ENCODE data around the gene HDAC7. TPM values are rescaled to one million over a fixed set of nuclear protein-coding genes. Genes with fewer than 3 reads are reported as not detected.

The HDAC7 gene
- 100 to 1,000 TPM; 141 to 235 (median 147) TPM for total RNA-seq
- 41.1 TPM for total RNA-seq (2013)

- H3K4me1 ChIP-seq (ENCODE audit: control insufficient read depth, insufficient read depth, low read length): peaks cover 67% of the 10 kb centered on the region
- H3K27me3 Mint-ChIP-seq (ENCODE audit: low read depth in 2 of 2): no peaks in the 10 kb centered on the region
- DNase-seq (peak; percentile 51 to 84), ATAC-seq (peak; percentile 55 to 76 (median 69))
- no peaks in the 10 kb centered on the region for H3K27me3 ChIP-seq (ENCODE audit: control insufficient read depth, insufficient read depth, low read length)
- H3K36me3 Mint-ChIP-seq: no peaks in the 10 kb centered on the region
- H3K4me3 ChIP-seq (ENCODE audit: low read length): peak within 1 kb of the TSS; percentile 77
- peaks cover 1% of the 10 kb centered on the region for H3K36me3 ChIP-seq (ENCODE audit: control insufficient read depth, insufficient read depth, low read length)
- intact Hi-C loops (cut with micrococcal nuclease): loop anchor here (2.0 to 10.0 kb wide), 3 partner anchors 17 to 605 kb away; no protein-coding TSS in a partner anchor
- peak within 1 kb of the TSS; percentile 97 for H3K4me3 Mint-ChIP-seq
- H3K27ac ChIP-seq (ENCODE audit: low read length): peak within 1 kb of the TSS; percentile 86
- H3K9me3 Mint-ChIP-seq: no peaks in the 10 kb centered on the region
- TF ChIP-seq CTCF (IDR thresholded peaks at IDR 0.05): no peak
- under 1% methylated on average over 57 of the region's 58 CpGs for WGBS (ENCODE audit: insufficient coverage)
- H3K27ac Mint-ChIP-seq: peak within 1 kb of the TSS; percentile 91 to 92
- H3K9me3 ChIP-seq (ENCODE audit: control insufficient read depth, insufficient read depth, low read length): no peaks in the 10 kb centered on the region
- peaks cover 52 to 57% of the 10 kb centered on the region in 2 donors for H3K4me1 Mint-ChIP-seq
Observed at GRCh38 chr12:47819896-47820630, at the start of gene HDAC7. Gene HDAC7 (minus strand): TSS chr12:47819903. CDS start chr12:47819785, 118 bp downstream.

GRCh38 chr12:47868552-47869031 lies 48.9 kb upstream of the HDAC7 start:
- no peak overlapping the region for H3K4me3 ChIP-seq (ENCODE audit: low read length)

GRCh38 chr12:47868041-47868440 lies 48.3 kb upstream of the HDAC7 start:
- intact Hi-C loops (cut with micrococcal nuclease): no loop called here
- no peak overlapping the region for H3K4me3 ChIP-seq (ENCODE audit: low read length)
- H3K9me3 Mint-ChIP-seq: no peaks in the 10 kb centered on the region

More at GRCh38 chr12:47868552-47869031, 48.9 kb upstream of the HDAC7 start:
- intact Hi-C loops (cut with micrococcal nuclease): no loop called here
- Histone ChIP-seq H3K9me3 (ENCODE audit: control insufficient read depth, insufficient read depth, low read length) (no peaks in the 10 kb centered on the region), H3K27ac (ENCODE audit: low read length) (no peak overlapping the region), H3K36me3 (ENCODE audit: control insufficient read depth, insufficient read depth, low read length) (no peaks in the 10 kb centered on the region), H3K4me1 (ENCODE audit: control insufficient read depth, insufficient read depth, low read length) (peaks cover 23% of the 10 kb centered on the region), H3K27me3 (ENCODE audit: control insufficient read depth, insufficient read depth, low read length) (no peaks in the 10 kb centered on the region)
- Mint-ChIP-seq H3K27ac (no peak overlapping the region), H3K27me3 (ENCODE audit: low read depth in 2 of 2) (no peaks in the 10 kb centered on the region), H3K4me3 (no peak overlapping the region), H3K9me3 (no peaks in the 10 kb centered on the region), H3K36me3 (no peaks in the 10 kb centered on the region), H3K4me1 (peaks cover 0 to 8% of the 10 kb centered on the region in 2 donors)
- no peak for ATAC-seq
- WGBS (ENCODE audit: insufficient coverage): 35% methylated on average over 8 of the region's 8 CpGs
- DNase-seq: no peak
- no peak for TF ChIP-seq CTCF (IDR thresholded peaks at IDR 0.05)

More at GRCh38 chr12:47868041-47868440, 48.3 kb upstream of the HDAC7 start:
- Histone ChIP-seq H3K27ac (ENCODE audit: low read length) (no peak overlapping the region), H3K9me3 (ENCODE audit: control insufficient read depth, insufficient read depth, low read length) (no peaks in the 10 kb centered on the region), H3K36me3 (ENCODE audit: control insufficient read depth, insufficient read depth, low read length) (no peaks in the 10 kb centered on the region), H3K27me3 (ENCODE audit: control insufficient read depth, insufficient read depth, low read length) (no peaks in the 10 kb centered on the region), H3K4me1 (ENCODE audit: control insufficient read depth, insufficient read depth, low read length) (peaks cover 23% of the 10 kb centered on the region)
- no peaks in the 10 kb centered on the region for H3K36me3 Mint-ChIP-seq
- DNase-seq: no peak
- peaks cover 0 to 8% of the 10 kb centered on the region in 2 donors for H3K4me1 Mint-ChIP-seq
- ATAC-seq: no peak
- no peak for TF ChIP-seq CTCF (IDR thresholded peaks at IDR 0.05)
- no peak overlapping the region for H3K4me3 Mint-ChIP-seq
- H3K27ac Mint-ChIP-seq: no peak overlapping the region
- 83% methylated on average over 2 of the region's 2 CpGs for WGBS (ENCODE audit: insufficient coverage)
- H3K27me3 Mint-ChIP-seq (ENCODE audit: low read depth in 2 of 2): no peaks in the 10 kb centered on the region

Measured in natural killer cell (primary cell).